Endometrial microvascular endothelial cells (primary cell): ENCODE results near the gene ARID3A. TPM values are rescaled to one million over a fixed set of nuclear protein-coding genes. Genes with fewer than 3 reads are reported as not detected.
"Not testable (repeated sequence)": the region's sequence is repeated elsewhere in the genome, so short reads cannot be mapped to it uniquely, and the experiment has no call there.

Source experiments
- in situ Hi-C: cut with HindIII; loops from 2 replicates; pipeline ENCODE4 v1.10.0; 2017; ENCODE audit warnings: low sequenced_read_pairs, low pct_unique_long_range_greater_than_20kb; ENCODE audit errors: inconsistent ontology term
- total RNA-seq: library from RNA; depleted of rRNA; stranded (reverse); fragments of >200 nt; gene quantifications from one replicate; pipeline ENCODE4 v1.2.3, GENCODE V29; 2015; ENCODE audit errors: inconsistent ontology term

ARID3A gene, protein sequence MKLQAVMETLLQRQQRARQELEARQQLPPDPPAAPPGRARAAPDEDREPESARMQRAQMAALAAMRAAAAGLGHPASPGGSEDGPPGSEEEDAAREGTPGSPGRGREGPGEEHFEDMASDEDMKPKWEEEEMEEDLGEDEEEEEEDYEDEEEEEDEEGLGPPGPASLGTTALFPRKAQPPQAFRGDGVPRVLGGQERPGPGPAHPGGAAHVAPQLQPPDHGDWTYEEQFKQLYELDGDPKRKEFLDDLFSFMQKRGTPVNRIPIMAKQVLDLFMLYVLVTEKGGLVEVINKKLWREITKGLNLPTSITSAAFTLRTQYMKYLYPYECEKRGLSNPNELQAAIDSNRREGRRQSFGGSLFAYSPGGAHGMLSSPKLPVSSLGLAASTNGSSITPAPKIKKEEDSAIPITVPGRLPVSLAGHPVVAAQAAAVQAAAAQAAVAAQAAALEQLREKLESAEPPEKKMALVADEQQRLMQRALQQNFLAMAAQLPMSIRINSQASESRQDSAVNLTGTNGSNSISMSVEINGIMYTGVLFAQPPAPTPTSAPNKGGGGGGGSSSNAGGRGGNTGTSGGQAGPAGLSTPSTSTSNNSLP
- 9.1 TPM for total RNA-seq

DNA sequence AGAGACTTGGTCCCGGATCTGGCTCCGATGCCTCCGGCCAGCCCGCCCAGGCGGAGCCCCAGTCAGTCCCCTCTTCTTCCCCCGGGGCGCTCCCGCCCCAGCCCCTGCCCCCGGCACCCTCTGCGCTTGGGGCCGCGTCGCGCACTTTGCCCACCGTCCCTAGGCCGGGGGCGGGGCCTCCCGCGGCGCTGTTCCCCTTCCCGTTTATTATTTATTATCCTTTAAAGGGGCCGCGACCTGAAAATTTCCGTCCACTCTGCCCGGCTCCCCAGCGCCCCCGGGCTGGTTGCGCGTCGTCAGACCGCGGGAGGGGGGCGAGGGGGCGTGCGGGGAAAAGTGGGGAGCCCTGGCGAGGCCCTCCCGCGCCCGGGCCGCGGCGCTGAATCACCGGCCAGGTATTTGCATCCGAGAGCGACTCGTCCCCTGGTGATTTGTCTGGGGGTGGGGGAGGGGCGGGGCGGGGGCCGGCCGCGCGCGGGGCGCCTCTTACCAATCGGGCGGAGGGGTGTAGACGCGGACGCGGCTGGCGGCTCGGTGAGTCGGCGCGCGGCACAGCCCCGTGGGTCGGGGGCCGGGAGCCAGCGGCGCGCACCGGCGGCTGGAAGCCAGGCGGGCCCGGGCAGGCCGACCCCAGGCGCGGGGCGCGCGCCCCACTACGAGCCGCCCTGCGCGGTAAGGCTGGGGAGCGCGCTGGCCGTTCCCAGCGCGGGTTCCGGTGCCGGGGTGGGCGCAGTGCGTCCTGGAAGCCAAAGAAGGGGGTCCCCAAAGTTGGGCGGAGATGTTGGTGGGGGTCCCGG is at the start of gene ARID3A:
TSS of gene ARID3A (plus strand) at position 510 of the 797 bp plus-strand sequence. CDS start 3,494 bp downstream, outside the sequence.
- in situ Hi-C loops = no loop called here

DNA sequence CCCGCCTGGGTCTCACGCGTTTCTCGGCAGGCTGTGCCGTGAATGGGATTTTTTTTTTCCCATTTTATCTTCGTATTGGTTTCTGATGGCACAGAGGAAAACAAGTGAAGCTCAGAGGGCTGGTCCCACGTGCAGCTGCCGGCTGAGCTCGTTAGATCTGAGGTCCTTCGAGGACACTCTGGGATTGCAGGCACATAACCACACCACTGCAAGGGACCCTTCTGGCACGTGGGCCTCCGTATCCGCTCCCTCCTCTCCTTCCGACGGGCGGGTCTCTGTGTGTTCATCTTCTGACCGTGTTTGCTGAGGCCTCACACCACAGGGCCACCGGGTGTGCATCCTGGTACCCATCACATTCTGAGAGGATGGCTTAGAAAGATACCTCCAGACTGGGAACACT is 49.7 kb upstream of the ARID3A start:
- in situ Hi-C loops = no loop called here

DNA sequence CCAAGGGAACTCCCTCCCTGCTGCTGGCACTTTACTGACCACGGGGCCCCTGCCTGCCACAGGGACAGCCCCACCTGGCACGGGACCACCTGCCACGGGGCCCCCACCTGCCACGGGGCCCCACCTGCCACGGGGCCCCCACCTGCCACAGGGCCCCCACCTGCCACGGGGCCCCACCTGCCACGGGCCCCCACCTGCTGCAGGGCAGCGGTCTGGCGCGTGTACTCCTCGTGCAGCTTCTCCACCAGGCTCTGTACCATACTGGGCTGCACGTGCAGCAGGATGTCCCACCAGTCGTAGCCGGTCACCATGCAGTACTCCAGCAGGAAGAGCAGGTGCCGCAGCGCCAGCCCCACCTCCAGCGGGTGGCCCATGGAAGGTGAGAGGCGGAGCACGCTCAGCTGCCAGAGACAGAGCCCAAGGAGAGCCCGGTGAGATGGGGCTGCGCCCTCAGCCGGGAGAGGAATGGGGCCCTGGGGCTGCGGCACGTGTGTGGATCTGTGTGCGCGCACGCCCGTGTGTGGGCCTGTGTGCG is 49.0 kb upstream of the ARID3A start:
- in situ Hi-C loops = no loop called here

DNA sequence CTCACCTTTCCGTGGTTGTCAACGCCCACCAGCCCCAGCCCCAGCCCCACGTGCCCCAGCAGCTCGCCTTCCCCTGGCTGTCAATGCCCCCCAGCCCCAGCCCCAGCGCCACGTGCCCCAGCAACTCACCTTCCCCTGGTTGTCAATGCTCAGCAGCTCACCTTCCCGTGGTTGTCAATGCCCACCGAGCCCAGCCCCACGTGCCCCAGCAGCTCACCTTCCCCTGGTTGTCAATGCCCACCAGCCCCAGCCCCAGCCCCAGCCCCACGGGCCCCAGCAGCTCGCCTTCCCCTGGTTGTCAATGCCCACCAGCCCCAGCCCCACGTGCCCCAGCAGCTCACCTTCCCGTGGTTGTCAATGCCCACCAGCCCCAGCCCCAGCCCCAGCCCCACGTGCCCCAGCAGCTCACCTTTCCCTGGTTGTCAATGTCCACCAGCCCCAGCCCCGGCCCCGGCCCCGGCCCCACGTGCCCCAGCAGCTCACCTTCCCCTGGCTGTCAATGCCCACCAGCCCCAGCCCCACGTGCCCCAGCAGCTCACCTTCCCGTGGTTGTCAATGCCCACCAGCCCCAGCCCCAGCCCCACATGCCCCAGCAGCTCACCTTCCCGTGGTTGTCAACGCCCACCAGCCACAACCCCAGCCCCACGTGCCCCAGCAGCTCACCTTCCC is 47.7 kb upstream of the ARID3A start:
- in situ Hi-C loops = not testable (repeated sequence)

DNA sequence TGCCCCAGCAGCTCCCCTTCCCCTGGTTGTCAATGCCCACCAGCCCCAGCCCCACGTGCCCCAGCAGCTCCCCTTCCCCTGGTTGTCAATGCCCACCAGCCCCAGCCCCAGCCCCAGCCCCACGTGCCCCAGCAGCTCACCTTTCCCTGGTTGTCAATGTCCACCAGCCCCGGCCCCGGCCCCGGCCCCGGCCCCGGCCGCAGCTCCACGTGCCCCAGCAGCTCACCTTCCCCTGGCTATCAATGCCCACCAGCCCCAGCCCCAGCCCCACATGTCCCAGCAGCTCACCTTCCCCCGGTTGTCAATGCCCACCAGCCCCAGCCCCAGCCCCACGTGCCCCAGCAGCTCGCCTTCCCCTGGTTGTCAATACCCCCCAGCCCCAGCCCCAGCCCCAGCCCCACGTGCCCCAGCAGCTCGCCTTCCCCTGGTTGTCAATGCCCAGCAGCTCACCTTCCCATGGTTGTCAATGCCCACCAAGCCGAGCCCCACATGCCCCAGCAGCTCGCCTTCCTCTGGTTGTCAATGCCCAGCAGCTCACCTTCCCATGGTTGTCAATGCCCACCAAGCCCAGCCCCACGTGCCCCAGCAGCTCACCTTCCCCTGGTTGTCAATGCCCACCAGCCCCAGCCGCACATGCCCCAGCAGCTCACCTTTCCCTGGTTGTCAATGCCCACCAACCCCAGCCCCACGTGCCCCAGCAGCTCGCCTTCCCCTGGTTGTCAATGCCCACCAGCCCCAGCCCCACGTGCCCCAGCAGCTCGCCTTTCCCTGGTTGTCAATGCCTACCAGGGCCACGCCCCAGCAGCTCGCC is 46.9 kb upstream of the ARID3A start:
- in situ Hi-C loops = not testable (repeated sequence)

DNA sequence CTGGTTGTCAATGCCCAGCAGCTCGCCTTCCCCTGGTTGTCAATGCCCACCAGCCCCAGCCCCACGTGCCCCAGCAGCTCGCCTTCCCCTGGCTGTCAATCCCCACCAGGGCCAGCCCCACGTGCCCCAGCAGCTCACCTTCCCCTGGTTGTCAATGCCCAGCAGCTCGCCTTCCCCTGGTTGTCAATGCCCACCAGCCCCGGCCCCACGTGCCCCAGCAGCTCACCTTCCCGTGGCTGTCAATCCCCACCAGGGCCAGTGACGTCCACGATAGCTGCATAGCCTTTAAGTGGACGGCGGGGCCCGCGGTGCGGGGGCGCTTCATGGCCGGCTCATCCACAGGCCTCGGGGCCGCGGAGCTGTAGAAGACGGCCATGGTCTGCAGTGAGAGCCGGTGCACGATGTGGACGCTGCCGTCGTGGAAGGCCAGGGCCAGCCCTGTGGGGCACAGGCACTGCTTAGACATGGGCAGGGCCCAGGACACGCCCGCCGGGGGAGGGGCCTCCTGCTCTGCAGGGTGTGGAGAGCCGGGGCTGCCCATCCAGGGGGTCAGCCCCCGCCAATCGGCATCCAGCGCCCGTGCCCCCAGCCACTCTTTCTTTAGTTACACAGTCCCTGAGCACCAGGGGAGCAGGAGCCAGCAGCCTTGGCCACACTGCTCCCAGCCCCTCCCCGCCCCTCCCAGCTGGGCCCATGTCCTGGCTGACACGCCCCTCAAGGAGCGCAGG is 46.0 kb upstream of the ARID3A start:
- in situ Hi-C loops = no loop called here

DNA sequence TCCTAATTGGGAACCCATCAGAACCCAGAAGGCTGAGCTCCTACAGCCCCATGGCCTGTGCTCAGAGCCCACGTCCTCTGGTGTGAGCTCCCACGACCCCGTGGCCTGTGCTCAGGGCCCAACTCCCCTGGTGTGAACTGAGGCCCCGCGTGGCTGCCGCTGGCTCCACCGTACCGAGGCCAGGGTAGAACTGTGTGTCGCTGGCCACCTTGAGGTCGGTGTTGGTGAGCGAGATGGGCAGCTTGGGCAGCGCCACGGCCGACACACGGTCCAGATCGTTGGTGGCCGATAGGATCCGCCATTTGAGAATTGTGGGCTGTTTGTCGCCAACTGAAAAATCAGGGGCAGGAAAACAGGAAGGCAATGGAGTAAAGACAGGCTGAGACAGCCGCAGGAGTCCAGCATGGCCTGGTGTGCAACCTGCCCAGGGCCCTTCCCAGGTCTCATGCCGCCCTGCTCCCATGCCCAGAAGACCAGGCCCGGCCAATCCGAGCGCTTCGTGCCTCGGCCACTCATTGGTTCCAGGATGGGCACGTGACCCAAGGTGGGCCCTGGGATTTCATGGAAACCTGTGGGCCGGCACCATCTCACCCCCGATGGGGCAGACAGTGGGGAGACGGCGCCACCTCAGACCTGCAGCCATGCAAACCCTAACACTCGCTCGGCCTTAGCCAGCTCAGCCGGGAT is 44.3 kb upstream of the ARID3A start:
- in situ Hi-C loops = no loop called here

DNA sequence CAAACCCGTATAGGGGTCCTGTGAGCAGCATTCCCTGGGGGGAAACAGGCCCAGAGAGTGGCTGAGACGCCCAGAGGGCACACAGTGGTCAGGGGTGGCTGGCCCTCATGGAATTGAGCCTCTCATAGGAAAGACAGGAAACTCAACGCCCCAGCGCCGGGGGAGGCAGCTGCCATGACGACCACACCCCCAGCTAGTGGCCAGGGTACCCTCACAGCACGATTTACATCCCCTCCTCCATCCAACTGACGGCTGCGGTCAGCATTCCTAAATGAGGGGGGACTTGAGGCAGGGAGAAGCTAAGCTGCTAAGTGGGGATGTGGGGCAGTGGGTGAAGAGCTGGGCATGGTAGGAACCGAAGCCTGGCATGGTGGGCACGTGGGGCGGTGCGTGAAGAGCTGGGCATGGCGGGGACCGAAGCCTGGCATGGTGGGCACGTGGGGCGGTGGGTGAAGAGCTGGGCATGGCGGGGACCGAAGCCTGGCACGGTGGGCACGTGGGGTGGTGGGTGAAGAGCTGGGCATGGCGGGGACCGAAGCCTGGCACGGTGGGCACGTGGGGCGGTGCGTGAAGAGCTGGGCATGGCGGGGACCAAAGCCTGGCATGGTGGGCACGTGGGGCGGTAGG is 42.9 kb upstream of the ARID3A start:
- in situ Hi-C loops = no loop called here

DNA sequence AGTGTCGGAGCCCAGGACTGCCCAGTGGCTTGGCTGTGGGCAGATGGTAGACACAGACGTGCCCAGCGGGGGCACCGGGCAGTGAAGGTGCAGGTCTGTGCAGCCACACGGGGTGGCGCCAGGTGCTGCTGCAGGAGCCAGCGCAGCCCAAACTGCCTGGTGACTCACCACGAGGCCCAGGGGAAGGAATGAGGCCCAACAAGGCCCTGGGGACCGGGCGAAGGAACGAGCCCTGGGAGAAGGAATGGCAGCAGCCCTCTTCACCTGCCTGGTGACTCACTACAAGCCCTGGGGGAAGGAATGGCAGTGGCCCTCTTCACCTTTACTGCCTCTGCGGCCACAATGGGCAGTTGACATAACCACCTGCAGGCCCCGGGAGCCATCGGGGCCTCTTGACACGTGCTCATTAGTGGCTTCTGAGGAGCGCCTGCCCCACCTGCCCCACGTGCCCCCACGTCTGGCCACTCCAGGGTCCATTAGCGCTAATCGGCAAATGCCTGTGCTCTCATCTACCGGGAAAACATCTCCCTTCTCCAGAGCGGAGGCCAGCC is 42.1 kb upstream of the ARID3A start:
- in situ Hi-C loops = no loop called here

DNA sequence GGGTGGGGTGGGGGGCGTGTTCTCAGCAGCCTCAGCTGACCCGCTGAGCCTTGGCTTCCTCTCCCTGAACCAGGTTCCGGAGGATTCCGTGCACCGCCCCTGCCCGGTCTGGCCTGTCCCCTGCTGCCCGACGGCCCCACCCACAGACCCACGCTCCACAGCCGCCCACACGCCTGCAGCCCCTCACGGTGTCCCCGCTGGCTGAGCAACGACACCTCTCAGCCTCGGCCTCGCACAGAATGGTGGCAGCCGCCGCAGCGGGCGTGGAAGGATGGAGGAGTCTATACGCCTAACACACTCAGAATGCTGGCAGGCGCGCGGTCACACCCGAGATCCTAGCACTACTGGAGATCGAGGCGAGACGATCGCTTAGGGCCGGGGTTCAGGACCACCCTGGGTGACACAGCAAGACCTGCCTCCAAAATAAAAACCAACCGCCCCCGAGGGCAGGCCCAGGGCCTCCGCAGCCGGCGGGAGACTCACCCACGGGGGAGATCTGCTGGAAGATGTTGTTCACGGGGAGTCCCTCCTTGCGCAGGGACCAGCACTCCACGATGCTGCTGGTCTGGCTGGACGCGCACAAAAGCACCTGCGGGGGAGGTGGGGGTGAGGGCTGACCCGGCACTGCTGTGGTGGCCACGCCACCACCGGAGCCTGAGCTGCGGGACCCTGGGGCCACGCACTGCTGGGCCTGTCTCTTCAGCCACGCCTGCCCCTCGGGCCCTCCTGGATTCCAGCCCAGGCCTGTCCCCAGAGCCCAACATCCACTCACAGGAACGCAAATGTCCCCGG is 41.2 kb upstream of the ARID3A start:
- in situ Hi-C loops = no loop called here

DNA sequence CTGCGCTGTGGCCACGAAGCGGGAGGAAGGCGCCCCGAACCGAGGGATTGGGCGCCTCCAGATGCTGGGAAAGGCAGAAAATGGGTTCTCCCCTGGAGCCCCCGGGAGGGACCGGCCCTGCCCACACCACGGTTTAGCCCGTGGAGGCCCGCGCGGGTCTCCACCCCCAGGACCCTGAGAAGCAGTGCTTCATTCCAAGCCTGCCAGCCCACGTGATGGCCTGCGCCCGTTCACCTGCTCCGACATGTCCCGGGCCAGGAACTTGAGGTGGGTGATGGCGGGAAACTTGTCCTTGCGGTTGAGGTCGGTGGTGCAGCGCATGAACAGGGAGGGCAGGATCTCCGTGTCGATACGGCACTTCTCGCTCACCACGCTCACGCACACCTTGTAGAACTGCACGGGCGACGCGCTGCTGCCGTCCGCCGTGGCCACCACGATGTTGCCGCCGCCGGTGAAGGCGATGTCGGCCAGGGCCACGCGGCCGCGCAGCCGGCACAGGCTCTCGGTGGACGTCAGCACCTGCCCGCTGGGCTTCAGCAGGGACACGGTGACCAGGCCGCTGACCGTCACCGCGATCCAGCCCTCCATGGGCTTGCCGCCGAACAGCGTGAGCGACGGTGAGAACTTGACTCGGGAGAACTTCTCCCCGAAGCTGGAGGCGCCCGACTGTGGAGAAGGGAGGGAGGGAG is 40.2 kb upstream of the ARID3A start:
- in situ Hi-C loops = no loop called here

DNA sequence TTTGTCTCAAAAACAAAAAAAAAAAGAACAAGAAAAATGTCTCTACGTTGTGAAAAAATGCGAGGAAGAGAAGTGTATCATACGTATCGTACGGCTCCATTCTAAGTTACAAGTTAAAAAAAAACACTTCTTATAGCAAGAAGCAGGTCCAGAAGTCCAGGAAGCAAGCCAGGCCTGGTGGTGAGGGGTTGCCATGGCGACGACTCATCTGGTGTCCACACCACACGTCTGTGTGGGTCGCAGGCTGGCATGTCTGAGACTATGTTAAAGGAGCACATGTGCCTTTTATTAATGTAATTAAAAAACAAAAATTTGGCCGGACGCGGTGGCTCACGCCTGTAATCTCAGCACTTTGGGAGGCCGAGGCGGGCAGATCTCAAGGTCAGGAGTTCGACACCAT is 38.8 kb upstream of the ARID3A start:
- in situ Hi-C loops = no loop called here

DNA sequence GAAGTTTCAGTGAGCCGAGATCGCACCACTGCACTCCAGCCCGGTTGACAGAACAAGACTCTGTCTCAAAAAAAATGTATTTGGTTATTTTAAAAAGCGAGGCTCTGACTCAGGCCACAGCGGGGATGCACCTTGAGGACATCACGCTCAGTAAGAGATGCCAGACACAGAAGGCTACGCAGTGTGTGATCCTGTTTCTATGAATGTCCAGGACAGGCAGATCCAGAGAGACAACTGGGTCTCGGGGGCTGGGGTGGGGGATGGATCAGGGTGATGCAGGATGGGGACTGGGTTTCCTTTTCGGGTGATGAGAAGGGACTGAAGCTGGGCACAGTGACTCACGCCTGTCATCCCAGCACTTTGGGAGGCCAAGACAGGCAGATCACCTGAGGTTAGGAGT is 38.2 kb upstream of the ARID3A start:
- in situ Hi-C loops = no loop called here

DNA sequence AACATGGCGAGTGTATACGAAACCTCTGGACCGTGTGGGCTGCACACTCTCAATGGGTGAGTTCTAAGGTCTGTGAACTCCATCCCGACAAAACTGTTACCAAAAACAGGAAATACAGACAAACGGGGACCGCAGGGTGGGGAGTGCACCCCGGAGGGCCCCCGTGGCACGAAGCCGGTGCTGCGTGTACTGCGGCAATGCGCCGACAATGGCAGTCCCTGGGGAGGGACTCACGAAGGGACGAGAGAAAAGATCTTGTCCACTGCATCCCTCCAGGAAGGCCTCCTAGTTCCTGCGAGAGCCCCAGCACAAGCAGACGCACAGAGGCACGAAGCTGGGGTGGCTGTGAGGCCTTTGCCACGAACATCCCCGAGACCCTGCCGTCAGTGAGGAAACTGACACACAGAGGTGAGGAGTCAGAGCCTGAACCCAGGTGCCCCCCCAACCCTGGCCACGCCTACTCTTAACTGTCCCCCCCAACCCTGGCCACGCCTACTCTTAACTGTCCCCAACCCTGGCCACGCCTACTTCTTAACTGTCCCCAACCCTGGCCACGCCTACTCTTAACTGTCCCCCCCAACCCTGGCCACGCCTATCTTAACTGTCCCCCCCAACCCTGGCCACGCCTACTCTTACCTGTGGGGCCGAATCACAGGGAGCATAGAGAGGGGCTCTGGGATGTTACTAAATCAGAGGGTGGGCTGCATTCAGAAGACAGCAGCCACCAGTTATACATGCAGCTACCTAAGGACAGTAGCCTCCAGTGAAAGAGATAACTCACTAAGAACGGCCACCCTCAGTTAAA is 37.1 kb upstream of the ARID3A start:
- in situ Hi-C loops = no loop called here
